Endothelial cell of umbilical vein (primary cell): ENCODE measurements around the gene LHX1. TPM values are rescaled to one million over a fixed set of nuclear protein-coding genes. Genes with fewer than 3 reads are reported as not detected.

ENCODE experiments used
- BruUV-seq: library from RNA; stranded (reverse); fragments of 400-500 nt; replicated peaks from 2 replicates; lab custom pipeline; 2021; lab: Mats Ljungman, UMichigan
- CTCF ChIA-PET: fragments of 300-600, 350-600 bp; sonication (Branson Sonifier 250); formaldehyde crosslinking; loops from one replicate; lab custom pipeline; 2021; ENCODE audit warnings: antibody characterized with exemption, inconsistent platforms; lab: Charles Lee
- POLR2A ChIA-PET: fragments of 300-600, 350-600 bp; sonication (Branson Sonifier 250); formaldehyde crosslinking; loops from one replicate; lab custom pipeline; 2021; ENCODE audit warnings: antibody characterized with exemption, inconsistent platforms; lab: Charles Lee
- DNase-seq: peaks from one replicate; pipeline ENCODE4 v3.0.0-alpha.2; 2011; ENCODE audit warnings: low read depth, low spot score
- FAIRE-seq: peaks from 2 replicates; lab custom pipeline; 2011; peaks lifted over from hg19 to GRCh38; lab: Jason Lieb, UNC
- H2AFZ ChIP-seq: 2 replicates; pipeline ENCODE4 v1.6.0; 2012; ENCODE audit warnings: low read depth, low read length, control low read depth, inconsistent platforms
- H3K27ac ChIP-seq: 2 replicates; pipeline ENCODE4 v1.5.1; 2011; ENCODE audit warnings: low read depth, mild to moderate bottlenecking, control low read depth, low read length, moderate library complexity; ENCODE audit not compliant: insufficient read depth
- H3K27me3 ChIP-seq, 2 experiments: 2 replicates each; pipeline versions ENCODE4 v1.6.0 to v1.6.1; 2011; ENCODE audit warnings: low read length in 2 of 2, mixed read lengths in 1 of 2; ENCODE audit not compliant: control insufficient read depth in 2 of 2, insufficient read depth in 2 of 2
- H3K36me3 ChIP-seq, 2 experiments: 2 replicates in 1 of 2; 3 replicates in 1 of 2; pipeline ENCODE4 v1.5.1; 2011; ENCODE audit warnings: low read length in 2 of 2, mild to moderate bottlenecking in 1 of 2, moderate library complexity in 1 of 2; ENCODE audit not compliant: control insufficient read depth in 2 of 2, insufficient read depth in 2 of 2; ENCODE audit errors: extremely low read depth in 1 of 2
- H3K4me1 ChIP-seq: 3 replicates; pipeline ENCODE4 v1.5.1; 2011; ENCODE audit warnings: mild to moderate bottlenecking, low read length; ENCODE audit not compliant: control insufficient read depth, insufficient read depth; ENCODE audit errors: extremely low read depth
- H3K4me2 ChIP-seq: 2 replicates; pipeline ENCODE4 v1.6.1; 2011; ENCODE audit warnings: low read length, control low read depth, mixed read lengths; ENCODE audit not compliant: insufficient read depth
- H3K4me3 ChIP-seq, 3 experiments: fragments of 200-600 bp in 1 of 3; sonication (generic), shearing (Covaris generic) in 1 of 3; replicated peaks in 1 of 3; 2 replicates each; pipeline ENCODE4 v1.5.1; 2011 to 2016; ENCODE audit warnings: control low read depth in 3 of 3, low read length in 3 of 3, mild to moderate bottlenecking in 2 of 3, inconsistent platforms in 1 of 3, low read depth in 1 of 3, moderate library complexity in 1 of 3; ENCODE audit not compliant: insufficient read depth in 1 of 3
- H3K79me2 ChIP-seq: 2 replicates; pipeline ENCODE4 v1.6.0; 2012; ENCODE audit warnings: low read length, inconsistent platforms; ENCODE audit not compliant: control insufficient read depth, insufficient read depth
- H3K9ac ChIP-seq: replicated peaks from 2 replicates; pipeline ENCODE3; 2011; ENCODE audit warnings: low read length, control low read depth; ENCODE audit not compliant: insufficient read depth; ENCODE audit errors: extremely low read depth
- H3K9me1 ChIP-seq: replicated peaks from 3 replicates; pipeline ENCODE4 v1.6.0; 2011; ENCODE audit warnings: mild to moderate bottlenecking, low read length; ENCODE audit not compliant: control insufficient read depth, insufficient read depth; ENCODE audit errors: extremely low read depth
- H3K9me3 ChIP-seq: replicated peaks from 2 replicates; pipeline ENCODE4 v1.5.1; 2012; ENCODE audit warnings: low read length, inconsistent platforms; ENCODE audit not compliant: control insufficient read depth, insufficient read depth
- H4K20me1 ChIP-seq: replicated peaks from 2 replicates; pipeline ENCODE3; 2011; ENCODE audit warnings: mild to moderate bottlenecking, low read length; ENCODE audit not compliant: control insufficient read depth, insufficient read depth; ENCODE audit errors: extremely low read depth
- CTCF ChIP-seq, 2 donors: IDR thresholded peaks; 1 replicate in 1 of 2; 2 replicates in 1 of 2; pipeline ENCODE4 v1.5.1; 2011; ENCODE audit warnings: low read length in 2 of 2, mild to moderate bottlenecking in 2 of 2, moderate library complexity in 2 of 2, control low read depth in 1 of 2, inconsistent platforms in 1 of 2, low read depth in 1 of 2; ENCODE audit not compliant: insufficient read depth in 1 of 2; ENCODE audit errors: extremely low read depth in 1 of 2
- EZH2 ChIP-seq: IDR thresholded peaks from 2 replicates; pipeline ENCODE4 v1.6.1; 2012; ENCODE audit warnings: borderline replicate concordance, low read depth, mild to moderate bottlenecking, moderate library complexity, low read length, inconsistent platforms; ENCODE audit not compliant: severe bottlenecking
- FOS ChIP-seq: IDR thresholded peaks from 2 replicates; pipeline ENCODE4 v1.6.1; 2011; ENCODE audit warnings: mild to moderate bottlenecking, low read length, moderate library complexity, borderline replicate concordance; ENCODE audit not compliant: insufficient read depth
- GATA2 ChIP-seq: IDR thresholded peaks from 2 replicates; pipeline ENCODE4 v1.7.0; 2011; ENCODE audit warnings: low read depth, mild to moderate bottlenecking, moderate library complexity, mixed read lengths, low read length; ENCODE audit not compliant: insufficient read length, insufficient read depth
- JUN ChIP-seq: IDR thresholded peaks from 2 replicates; pipeline ENCODE4 v1.6.1; 2011; ENCODE audit warnings: borderline replicate concordance, low read depth; ENCODE audit not compliant: insufficient read length, insufficient read depth
- MAX ChIP-seq: IDR thresholded peaks from 2 replicates; pipeline ENCODE4 v1.6.1; 2011; ENCODE audit not compliant: insufficient read depth, insufficient read length
- MYC ChIP-seq: IDR thresholded peaks from one replicate; pipeline ENCODE4 v1.6.1; 2011; ENCODE audit warnings: mild to moderate bottlenecking, low read depth, low read length
- POLR2A ChIP-seq: IDR thresholded peaks from 2 replicates; pipeline ENCODE4 v1.6.1; 2012; ENCODE audit warnings: low read depth, mild to moderate bottlenecking, control low read depth, low read length
- POLR2AphosphoS5 ChIP-seq: IDR thresholded peaks from 2 replicates; pipeline ENCODE4 v1.6.1; 2012; ENCODE audit warnings: low read depth, mild to moderate bottlenecking, control low read depth, low read length, moderate library complexity; ENCODE audit not compliant: insufficient read depth
- dilution Hi-C: fragments of 300-500 bp; cut with MboI; formaldehyde crosslinking; loops from one replicate; pipeline ENCODE4 v1.15.0; 2019; ENCODE audit warnings: low sequenced_read_pairs; ENCODE audit not compliant: extremely low pct_ligation_motif_present
- intact Hi-C: fragments of 100-400 bp; cut with micrococcal nuclease; formaldehyde crosslinking; loops from one replicate; pipeline ENCODE4 v1.10.0; 2022
- polyA plus RNA-seq, 4 experiments: library from polyadenylated mRNA; depleted of rRNA in 3 of 4; stranded (reverse) in 3 of 4; unstranded in 1 of 4; fragments of >200 nt; gene quantifications; 2 replicates each; pipeline versions ENCODE4 v1.2.1 to v1.2.3, GENCODE V29; 2011 to 2012; ENCODE audit warnings: missing spikeins in 1 of 4
- total RNA-seq: library from RNA; stranded (reverse); gene quantifications from 2 replicates; pipeline ENCODE4 v1.2.3, GENCODE V29; 2021

Gene LHX1
- total and polyA plus RNA-seq, 2 donors (not counting 3 experiments of a cell fraction or from before 2014, with no cell fraction given): not detected

GRCh38 chr17:36948717-36949460 lies 11.6 kb downstream of the LHX1 start, which contains the start of gene AATF:
TSS of gene AATF (plus strand) at chr17:36948954. CDS start at chr17:36949126, 172 bp downstream.
- POLR2A ChIA-PET: no interaction called here
- Histone ChIP-seq H3K27ac (peak within 1 kb of the TSS; percentile 27), H3K9me1 (no peaks in the 10 kb centered on the region), H3K9me3 (no peaks in the 10 kb centered on the region), H4K20me1 (no peaks in the 10 kb centered on the region), H3K4me1 (peaks cover 14% of the 10 kb centered on the region), H2AFZ (peak within 1 kb of the TSS; percentile 81), H3K9ac (peak within 1 kb of the TSS; percentile 68), H3K79me2 (peaks cover 16% of the 10 kb centered on the region), H3K36me3 (peaks cover 2 to 4% of the 10 kb centered on the region in 2 experiments), H3K4me2 (peak within 1 kb of the TSS; percentile 88), H3K27me3 (peaks cover 36 to 44% of the 10 kb centered on the region in 2 experiments), H3K4me3 (peak within 1 kb of the TSS; percentile 43 to 83 (median 69))
- TF ChIP-seq CTCF (IDR thresholded peaks at IDR 0.05; ENCODE audit: extremely low read depth in 1 of 2, insufficient read depth in 1 of 2, low read depth in 1 of 2, low read length in 2 of 2) (no peak), MAX (peak; percentile 99), MYC (peak; percentile 67), GATA2 (no peak), EZH2 (no peak), POLR2AphosphoS5 (peak; percentile 84), JUN (no peak), POLR2A (peak; percentile 56), FOS (peak; percentile 27)
- CTCF ChIA-PET: interaction anchor here (0.6 to 1.7 kb wide), 12 partner anchors 11 to 425 kb away, joined by 3 to 21 read pairs (median 4); partner anchors contain the start of gene LHX1
- DNase-seq (peak; percentile 97), FAIRE-seq (no peak)
- intact Hi-C loops: loop anchor here (2.0 to 5.0 kb wide), 3 partner anchors 98 to 347 kb away; partner anchors contain the start of gene MRM1
- dilution Hi-C loops: no loop called here
- no TSS peak for BruUV-seq
